HG03521 (cell line): ENCODE data around the gene RPL32.
"Not testable (repeated sequence)": the region's sequence is repeated elsewhere in the genome, so short reads cannot be mapped to it uniquely, and the experiment has no call there.

Experiments
- ATAC-seq: cut with Tn5 transposase; IDR thresholded peaks from one replicate; pipeline ENCODE4 v1.9.1; 2021; ENCODE audit warnings: mild to moderate bottlenecking, moderate library complexity; ENCODE audit not compliant: unreplicated experiment

The RPL32 gene

GRCh38 chr3:12841149-12841969 is at the start of gene RPL32:
Gene RPL32 (minus strand): TSS chr3:12841565. CDS start chr3:12840237, 1,328 bp downstream.
- peak; percentile 78 for ATAC-seq

- no peak for ATAC-seq
Measured at GRCh38 chr3:12890610-12891390, 49.4 kb upstream of the RPL32 start.

- ATAC-seq, result no peak
Measured at GRCh38 chr3:12886736-12887135, 45.4 kb upstream of the RPL32 start.

GRCh38 chr3:12886106-12886679 is 44.8 kb upstream of the RPL32 start:
- no peak for ATAC-seq

- ATAC-seq, result no peak
Measured at GRCh38 chr3:12885583-12885930, 44.2 kb upstream of the RPL32 start.

GRCh38 chr3:12884790-12885582 is 43.6 kb upstream of the RPL32 start:
- ATAC-seq, result no peak

- ATAC-seq, result no peak
Measured at GRCh38 chr3:12884186-12884680, 42.9 kb upstream of the RPL32 start.

GRCh38 chr3:12882336-12883310 is 41.3 kb upstream of the RPL32 start:
- ATAC-seq, result no peak

GRCh38 chr3:12881858-12882257 is 40.5 kb upstream of the RPL32 start:
- peak; percentile 60 for ATAC-seq

GRCh38 chr3:12879191-12879815 is 37.9 kb upstream of the RPL32 start:
- ATAC-seq, result no peak

- ATAC-seq, result not testable (repeated sequence)
Measured at GRCh38 chr3:12878758-12879157, 37.4 kb upstream of the RPL32 start.

GRCh38 chr3:12878141-12878574 is 36.8 kb upstream of the RPL32 start:
- no peak for ATAC-seq

GRCh38 chr3:12877040-12877439 is 35.7 kb upstream of the RPL32 start:
- ATAC-seq, result no peak

- no peak for ATAC-seq
Measured at GRCh38 chr3:12875857-12876836, 34.8 kb upstream of the RPL32 start.

- no peak for ATAC-seq
Measured at GRCh38 chr3:12871404-12871983, 30.1 kb upstream of the RPL32 start.

- peak; percentile 49 for ATAC-seq
Measured at GRCh38 chr3:12870942-12871341, 29.6 kb upstream of the RPL32 start.

GRCh38 chr3:12869035-12869621 is 27.8 kb upstream of the RPL32 start:
- ATAC-seq, result no peak
